ENCODE measurements around the gene LPIN1.
"Not testable (repeated sequence)": the region's sequence is repeated elsewhere in the genome, so short reads cannot be mapped to it uniquely, and the experiment has no call there.

LPIN1 gene

DNA sequence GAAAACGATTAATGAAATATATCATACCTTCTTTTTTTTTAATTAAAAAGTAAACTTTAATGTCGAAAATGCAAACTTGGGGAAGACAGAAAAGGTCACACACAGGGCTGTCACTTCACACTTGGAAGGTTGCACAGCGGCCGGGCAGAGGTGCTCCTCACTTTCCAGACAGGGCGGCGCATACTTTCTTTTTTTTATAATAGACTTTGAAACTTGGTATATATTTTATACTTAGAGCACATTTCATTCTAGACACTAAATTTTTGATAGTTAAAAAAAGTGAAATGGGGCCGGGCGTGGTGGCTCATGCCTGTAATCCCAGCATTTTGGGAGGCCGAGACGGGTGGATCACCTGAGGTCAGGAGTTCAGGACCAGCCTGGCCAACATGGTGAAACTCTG is 66.9 kb downstream of the LPIN1 start:
- DNase-seq = not testable (repeated sequence)

DNA sequence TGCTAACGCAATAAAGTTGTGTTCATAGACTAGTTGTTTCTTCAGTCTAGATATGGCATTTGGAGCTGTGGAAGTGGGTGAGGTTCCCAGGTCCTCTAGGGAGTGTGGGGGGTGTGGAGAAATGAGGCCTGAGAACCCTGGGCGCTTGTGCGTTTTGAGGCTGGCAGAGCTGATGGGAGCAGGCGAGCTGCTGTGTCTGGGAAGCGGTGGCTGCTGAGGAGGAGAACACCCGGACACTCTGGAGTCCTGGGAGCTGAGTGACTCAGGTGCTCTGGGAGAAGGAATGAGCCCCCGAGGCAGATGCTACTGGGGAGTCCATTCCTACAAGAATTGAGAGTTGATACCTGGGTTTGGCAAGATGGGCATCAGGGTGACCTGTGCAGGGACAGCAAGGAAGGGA is 67.5 kb downstream of the LPIN1 start:
- DNase-seq = no peak

DNA sequence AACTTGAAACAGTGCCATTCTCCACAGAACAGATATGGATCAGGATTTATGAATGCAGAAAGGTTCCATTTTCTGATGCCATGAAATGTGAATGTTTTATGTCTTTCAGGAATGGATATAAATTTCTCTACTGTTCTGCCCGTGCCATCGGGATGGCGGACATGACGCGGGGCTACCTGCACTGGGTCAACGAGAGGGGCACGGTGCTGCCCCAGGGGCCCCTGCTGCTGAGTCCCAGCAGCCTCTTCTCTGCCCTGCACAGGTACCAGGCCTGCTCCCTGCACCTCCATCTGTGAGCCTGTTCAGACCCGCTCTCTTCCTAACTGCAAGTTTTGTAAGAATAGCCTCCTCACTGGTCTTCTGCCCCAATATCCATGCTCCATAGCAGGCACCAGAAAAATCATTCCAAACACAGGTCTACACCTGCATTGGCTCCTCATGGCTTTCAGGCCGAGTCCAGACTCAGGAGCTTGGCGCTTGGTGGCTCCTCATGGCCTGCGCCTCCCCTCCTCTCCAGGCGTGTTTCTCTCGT is 68.6 kb downstream of the LPIN1 start:
- DNase-seq = no peak

GRCh38 chr2:11816935-11817334 is 70.5 kb downstream of the LPIN1 start:
- not testable (repeated sequence) for DNase-seq

- no peak for DNase-seq
Measured at GRCh38 chr2:11819235-11819729, 72.8 kb downstream of the LPIN1 start.

DNA sequence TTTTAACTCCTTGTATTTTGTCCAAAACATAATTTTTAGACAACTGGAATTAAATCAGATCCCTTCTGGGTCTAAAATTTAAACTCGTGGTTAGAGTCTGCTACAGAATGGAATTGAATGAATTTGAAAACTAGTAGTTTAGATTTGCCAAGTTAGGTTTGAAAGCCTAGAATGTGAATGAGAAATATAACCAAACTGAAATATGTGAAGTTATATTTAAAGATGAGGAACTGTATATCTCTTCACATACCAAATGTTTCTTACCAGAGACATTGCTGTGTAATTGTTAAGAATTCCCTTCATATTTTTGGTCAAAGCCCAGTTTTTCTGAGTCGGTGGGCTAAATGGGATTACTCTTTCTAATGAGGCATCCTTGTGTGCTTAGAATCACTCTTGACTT is 74.2 kb downstream of the LPIN1 start:
- no peak for DNase-seq

DNA sequence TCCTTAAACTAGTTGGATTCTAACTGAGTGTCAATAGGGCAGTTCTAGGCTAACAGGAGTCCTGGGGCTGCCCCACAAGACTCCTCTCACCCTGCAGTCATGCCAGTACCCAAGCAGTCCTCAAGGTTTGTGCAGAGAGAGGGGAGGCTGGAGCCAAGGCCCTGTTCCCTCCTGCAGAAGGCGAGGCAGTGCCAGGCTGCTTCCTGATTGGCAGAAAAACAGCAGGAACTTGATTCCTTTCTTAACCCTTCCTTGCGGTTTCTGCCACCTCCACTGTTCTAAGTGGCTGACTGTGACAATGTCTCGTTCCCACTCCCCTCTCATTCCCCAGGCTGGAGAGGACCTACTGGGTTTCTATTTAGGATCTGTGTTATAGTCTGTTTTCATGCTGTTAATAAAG is 75.3 kb downstream of the LPIN1 start:
- no peak for DNase-seq

GRCh38 chr2:11822359-11822745 is 75.9 kb downstream of the LPIN1 start:
- not testable (repeated sequence) for DNase-seq

- DNase-seq = no peak
Measured at GRCh38 chr2:11822746-11823451, 76.5 kb downstream of the LPIN1 start.

- DNase-seq = no peak
Measured at GRCh38 chr2:11824901-11825828, 78.7 kb downstream of the LPIN1 start.

DNA sequence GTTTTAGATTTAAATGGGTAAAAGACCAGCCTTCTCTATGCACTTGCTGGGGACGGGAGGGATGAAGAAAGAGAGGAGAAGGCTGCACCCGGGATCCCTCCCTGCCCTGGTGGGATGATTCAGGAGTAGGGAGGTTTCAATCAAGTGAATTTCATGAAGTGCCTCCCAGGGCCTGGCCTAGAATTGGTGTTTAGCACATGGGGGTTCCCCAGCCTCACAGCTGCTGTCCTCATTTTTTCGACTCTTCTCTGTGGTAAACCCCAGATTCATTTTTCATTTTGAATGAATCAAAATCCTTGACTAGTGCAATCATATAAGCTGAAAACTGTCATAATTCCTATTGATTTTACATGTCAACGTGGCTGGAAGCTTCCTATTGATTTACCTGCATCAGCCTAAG is 81.1 kb downstream of the LPIN1 start:
- DNase-seq = no peak

- no peak for DNase-seq
Measured at GRCh38 chr2:11828933-11829323, 82.5 kb downstream of the LPIN1 start.

DNA sequence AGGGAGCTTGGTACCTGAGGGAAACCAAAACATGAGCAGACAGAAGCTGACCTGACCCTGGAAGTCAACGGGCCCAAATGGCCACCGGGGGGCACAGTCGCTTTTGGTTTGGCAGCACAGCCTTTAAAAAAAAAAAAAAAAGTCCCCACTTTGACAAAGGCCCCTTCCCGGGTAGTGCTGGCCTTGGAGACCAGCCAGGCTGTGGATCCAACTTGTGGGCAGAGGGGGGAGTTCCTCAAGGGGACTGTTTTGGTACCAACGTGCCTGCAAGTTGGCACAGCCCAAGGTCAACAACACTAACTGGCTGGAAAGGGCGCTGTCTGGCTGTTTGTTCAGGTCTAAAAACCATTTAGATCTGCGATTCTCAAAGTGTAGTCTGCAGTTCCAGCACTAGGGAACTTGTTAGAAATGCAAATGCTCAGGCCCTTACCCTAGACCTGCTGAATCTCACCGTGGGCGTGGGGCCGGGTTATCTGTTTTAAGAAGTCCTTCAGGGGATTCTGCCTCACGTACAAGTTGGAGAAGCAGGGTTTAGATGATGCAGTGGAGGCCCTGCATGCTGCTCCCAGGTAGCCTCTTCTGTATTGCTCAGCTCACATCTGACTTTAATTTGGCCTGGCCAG is 83.0 kb downstream of the LPIN1 start:
- peak; percentile 70 for DNase-seq

GRCh38 chr2:11829947-11830707 is 83.7 kb downstream of the LPIN1 start:
- peak; percentile 18 for DNase-seq

DNA sequence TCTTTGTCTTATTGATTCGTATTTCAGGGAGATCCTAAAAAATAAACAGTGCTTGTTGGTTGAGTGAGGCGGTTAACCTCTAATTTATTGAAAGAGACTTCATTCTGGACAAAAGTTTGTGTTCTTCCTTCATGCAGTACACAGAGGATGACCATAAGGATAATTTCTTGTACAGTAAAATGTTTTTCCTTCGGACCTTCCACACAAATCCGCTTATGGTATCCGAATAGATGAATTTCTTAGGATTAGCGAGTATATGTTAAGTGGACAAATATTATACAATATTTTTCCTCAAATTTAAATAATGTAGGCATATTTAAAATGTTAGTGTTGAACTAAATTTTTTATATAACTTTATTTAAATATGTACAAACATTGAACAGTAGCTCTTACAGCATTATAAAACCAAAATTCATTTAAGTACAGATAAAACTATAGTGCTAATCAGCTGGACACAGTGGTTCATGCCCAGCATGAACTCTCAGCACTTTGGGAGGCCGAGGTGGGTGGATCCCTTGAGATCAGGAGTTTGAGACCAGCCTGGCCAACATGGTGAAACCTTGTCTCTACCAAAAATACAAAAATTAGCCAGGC is 84.4 kb downstream of the LPIN1 start:
- DNase-seq = no peak

GRCh38 chr2:11831415-11831814 is 85.0 kb downstream of the LPIN1 start:
- DNase-seq = no peak

DNA sequence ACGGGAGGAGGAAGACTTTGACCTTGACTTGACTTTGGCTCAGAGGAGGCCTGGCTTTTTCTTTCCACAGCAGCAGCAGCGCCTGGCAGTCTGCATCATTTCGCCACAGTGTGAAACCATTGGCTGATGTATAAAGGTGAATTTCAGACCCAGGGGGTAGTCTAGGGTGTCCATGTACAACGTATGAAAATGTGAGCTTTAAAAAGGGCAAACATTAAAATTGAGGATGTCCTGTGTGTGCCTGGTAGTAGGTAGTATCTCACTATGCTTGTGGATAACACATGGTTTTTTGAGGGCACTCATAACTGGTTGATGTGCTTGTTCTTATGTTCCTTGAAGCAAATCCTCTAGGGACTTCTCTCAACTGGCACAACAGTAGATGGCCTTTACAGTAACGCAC is 86.1 kb downstream of the LPIN1 start:
- DNase-seq = no peak

DNA sequence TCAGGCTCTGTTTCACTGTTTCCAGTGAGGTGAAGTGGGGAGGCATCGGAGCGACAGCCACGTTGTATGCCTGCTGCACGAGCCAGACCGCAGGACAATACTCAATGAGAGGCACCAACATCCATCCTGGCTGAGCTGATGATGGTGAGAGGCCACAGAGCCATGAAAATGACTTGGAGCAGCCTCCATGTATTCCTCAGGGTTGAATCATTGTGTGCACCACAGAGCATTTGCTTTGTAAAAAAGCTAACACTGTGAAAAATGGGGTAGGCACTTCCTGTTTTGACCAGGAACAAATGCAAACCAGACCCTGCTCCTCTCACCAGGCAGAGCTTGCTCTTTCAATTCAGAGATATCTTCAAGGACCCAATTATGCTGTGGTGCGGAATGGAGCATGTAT is 87.2 kb downstream of the LPIN1 start:
- no peak for DNase-seq

DNA sequence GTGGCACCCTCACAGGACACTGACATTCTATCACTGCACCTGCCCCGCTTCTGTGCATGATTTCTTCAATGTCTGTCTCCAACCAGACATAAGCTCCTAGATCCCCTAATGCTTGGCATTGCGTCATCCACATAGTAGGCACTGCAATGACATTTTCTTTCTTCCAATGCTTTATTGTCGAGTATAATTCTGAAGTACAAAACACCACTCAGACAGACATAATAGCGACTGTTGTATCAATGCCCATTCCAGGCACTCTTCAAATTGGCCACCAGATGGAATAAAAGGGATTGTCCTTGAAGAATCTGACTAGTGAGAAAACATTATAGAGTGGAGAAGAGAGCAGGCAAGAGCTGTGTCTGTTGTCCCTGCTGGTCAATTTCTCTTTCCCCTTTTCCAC is 89.0 kb downstream of the LPIN1 start:
- DNase-seq = no peak

DNA sequence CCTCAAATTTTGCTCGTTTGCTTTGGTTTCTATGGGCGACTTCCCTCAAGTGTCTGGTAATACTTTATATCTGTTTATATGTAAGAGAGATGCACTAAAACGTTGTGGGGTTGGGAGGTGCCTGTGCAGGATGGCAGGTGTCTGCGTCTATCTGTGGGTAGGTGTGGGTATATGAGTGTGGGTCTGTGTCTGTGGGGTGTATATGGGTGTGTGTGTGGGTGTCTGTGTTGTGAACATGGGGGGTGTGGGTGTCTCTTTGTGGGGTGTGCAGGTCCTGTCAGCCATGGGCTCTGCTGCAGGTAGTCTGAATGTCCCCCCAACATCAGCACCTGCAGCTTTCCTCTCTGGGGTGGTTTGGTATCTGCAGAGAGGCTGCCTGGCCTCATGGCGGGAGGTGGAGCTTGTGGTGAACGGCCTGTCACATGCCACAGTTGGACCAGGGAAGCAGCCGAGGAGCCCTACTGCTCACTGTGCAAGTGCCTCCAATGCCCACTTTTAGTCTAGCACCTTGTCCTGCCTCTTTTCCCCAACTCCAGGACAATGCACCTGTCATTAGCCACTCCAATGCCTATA is 90.3 kb downstream of the LPIN1 start:
- DNase-seq = no peak

GRCh38 chr2:11837875-11838734 is 91.7 kb downstream of the LPIN1 start:
- no peak for DNase-seq
